HG03521 (cell line): ENCODE data around the gene ADAMTS15.
A peak's percentile ranks its signal among the peaks of the same experiment; 100 is the strongest.

Source experiments
- ATAC-seq: cut with Tn5 transposase; IDR thresholded peaks from one replicate; pipeline ENCODE4 v1.9.1; 2021; ENCODE audit warnings: mild to moderate bottlenecking, moderate library complexity; ENCODE audit not compliant: unreplicated experiment

Gene ADAMTS15

DNA sequence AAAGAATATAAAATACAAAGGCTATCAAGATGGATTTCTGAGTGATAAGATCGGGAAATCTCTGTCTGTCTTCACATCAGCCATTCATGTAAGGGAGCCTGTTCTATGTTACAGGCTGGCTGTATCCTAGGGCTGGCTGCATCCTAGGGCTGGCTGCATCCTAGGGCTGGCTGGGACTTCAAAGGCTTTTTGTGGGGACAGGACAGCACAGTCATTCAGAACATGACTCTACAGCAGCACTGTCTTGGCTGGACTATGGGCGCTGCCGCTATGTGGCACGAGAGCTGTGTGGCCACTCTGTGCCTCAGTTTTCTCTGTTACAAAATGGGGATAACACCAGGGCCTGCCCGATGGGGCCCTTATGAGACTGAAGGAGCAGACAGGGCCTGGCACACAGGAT is 30.2 kb upstream of the ADAMTS15 start:
- no peak for ATAC-seq

DNA sequence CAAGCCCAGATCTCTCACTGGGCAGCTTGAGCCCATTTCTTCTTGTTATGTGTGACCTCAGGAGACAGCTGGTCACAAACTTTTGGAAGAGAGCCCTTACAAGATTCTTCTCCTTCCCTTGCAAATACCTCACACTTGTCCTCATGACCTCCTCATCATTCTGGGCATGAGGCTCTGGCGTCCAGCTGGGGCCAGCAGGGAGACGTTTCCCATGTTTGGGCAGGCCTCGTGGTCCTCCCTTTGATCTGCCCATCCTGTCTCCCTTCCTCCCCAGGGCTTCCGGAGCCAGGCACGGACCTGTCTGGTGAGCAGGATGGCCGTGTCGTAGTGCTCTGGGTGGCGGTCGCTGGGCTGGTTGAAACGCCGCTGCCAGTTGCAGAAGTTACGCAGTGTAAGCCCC is 29.7 kb upstream of the ADAMTS15 start:
- no peak for ATAC-seq

DNA sequence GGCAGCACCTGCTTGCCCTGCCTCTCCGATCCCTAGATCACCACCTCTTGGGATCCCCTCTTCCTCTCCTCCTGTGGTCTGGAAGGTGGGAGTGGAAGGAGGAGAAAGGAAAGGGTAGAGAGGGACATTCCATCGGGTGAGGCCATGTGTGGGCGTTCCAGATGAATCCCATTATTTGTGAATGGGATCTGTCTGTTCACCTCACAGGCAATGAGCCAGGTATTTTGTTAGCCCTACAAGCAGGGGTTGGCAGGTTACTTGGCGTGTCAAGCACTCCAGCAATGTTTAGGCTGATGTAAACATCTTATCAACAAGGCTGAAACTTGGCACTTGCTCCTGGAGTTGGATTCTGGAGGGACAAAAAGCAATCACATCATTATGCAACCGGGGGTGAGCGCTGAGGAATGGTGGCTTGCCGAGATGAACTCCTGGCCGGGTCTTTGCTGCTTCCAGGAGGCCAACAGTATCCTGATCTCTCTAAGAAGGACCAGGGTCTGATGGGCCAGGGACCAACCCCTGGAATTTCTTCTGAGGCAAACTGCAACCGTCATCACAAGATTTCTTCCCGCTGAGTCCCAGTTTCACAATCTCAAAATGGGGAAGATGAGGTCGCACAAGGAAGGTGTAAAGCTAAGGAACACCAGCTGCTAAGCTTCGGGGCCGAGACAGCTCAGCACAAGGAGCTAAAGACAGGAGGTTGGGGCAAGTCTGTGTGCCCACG is 27.8 kb upstream of the ADAMTS15 start:
- no peak for ATAC-seq

- no peak for ATAC-seq
Observed at GRCh38 chr11:130421199-130421585, 27.3 kb upstream of the ADAMTS15 start.

DNA sequence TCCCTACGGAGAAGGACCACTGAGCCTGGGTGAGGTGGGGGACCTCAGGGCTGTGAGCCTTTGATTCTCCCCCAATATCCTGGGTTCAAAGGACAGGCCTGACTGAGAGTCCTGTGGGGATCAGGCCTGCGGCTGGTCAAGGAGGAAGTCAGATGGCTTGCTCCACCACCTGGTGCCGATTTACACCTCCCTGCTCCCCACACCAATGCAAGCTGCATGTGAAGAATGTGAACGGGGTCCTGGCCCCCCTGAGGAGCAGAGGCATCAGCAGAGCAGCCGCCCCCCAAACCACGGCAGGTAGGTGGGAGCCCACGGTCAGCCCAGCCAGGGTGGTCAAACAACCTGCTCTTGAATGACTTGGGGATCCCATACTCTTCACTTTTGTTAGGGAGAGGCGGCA is 26.7 kb upstream of the ADAMTS15 start:
- no peak for ATAC-seq

GRCh38 chr11:130422251-130422995 is 26.0 kb upstream of the ADAMTS15 start:
- ATAC-seq = no peak

GRCh38 chr11:130423541-130424142 is 24.8 kb upstream of the ADAMTS15 start:
- no peak for ATAC-seq

DNA sequence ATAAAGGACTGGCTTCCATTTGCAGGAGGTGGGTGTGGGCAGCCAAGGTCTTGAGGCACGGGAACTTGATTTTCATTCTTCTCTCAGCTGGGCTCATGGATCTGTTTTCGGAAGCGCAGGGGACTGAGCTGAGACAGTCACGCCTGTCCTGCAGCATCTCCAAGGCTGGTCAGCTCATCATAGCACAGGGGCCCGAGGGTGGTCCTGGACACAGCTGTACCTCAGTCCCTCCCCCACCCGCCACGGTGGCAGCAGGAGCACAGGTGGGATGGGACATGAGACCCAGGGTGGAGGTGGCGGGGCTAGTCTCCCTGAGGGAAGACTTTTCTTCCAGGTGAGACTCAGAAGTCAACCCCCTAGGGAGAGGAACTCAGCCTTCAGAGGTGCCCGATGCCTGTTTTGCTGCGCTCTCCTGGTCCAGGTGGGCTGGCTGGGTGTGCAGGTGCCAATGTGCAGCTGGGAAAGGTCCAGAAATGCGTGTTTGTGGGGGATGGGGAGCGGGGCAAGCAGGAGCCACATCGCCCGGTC is 23.8 kb upstream of the ADAMTS15 start:
- ATAC-seq = no peak

- ATAC-seq = no peak
Observed at GRCh38 chr11:130425156-130425555, 23.3 kb upstream of the ADAMTS15 start.

- ATAC-seq = no peak
Observed at GRCh38 chr11:130426223-130426836, 22.1 kb upstream of the ADAMTS15 start.

DNA sequence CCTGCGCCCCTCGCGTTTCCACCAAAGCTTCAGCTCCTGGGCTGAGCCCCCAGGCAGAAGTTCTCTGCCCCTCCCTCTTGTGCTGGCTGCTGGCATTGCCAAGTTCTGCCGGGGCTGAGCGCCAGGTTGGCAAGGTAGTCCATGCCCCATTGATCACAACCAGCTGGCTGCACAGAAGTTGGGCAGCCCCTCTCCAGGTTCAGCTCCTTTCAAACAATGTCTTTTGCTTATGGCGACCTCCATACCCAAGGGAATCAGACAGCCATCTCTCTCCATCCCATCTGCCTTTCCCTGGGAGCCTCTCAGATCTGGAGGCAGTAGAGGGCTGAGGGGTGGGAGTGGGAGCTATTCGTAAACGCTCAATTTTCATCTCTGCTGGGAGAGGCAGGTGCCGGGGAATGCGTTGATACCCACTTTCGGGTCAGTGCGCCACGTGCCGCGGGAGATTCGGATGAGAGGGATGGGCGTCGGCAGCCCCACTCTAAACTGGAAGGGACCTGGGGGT is 21.6 kb upstream of the ADAMTS15 start:
- no peak for ATAC-seq

DNA sequence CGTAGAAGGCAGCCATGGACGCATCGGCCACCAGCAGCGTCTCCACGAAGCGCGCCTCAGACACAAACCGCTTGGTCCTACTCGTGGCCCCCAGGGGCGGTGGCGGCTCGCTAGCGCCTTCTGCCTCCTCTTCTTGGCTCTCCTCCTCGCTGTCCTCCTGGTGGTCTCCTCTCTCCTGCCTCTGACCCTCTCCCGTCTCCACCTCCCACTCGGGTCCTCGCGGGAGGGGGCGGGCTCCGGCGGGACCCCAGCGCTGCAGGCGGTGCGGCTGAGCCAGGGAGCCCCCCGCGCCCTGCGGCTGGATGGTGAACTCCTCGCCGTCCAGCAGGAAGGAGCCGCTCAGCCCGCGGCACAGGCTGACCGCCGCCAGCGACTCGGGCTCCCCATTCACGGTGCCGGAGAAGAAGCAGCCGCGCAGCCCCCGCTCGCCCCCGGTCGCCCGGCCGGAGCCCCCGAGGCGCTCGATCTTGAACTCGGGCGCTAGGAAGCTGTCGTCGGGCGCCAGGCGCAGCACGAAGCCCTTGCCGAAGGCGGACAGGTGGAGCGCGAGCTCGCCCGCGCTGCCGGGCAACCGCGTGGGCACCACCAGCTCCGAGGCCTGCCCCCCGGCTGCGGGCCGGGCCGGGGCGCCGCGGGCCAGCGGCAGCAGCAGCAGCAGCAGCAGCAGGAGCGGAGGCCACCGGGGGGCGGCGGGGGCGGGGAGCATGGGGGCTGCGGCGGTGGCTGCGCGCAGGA is 20.7 kb upstream of the ADAMTS15 start:
- no peak for ATAC-seq

- no peak for ATAC-seq
Observed at GRCh38 chr11:130428316-130429119, 19.9 kb upstream of the ADAMTS15 start, which contains the start of gene ADAMTS8. ADAMTS8 (minus strand) TSS chr11:130428609; CDS start chr11:130428286, 323 bp downstream.

GRCh38 chr11:130429120-130429681 is 19.2 kb upstream of the ADAMTS15 start:
- ATAC-seq = no peak

GRCh38 chr11:130429983-130430382 is 18.5 kb upstream of the ADAMTS15 start:
- no peak for ATAC-seq

GRCh38 chr11:130431331-130431773 is 17.1 kb upstream of the ADAMTS15 start:
- ATAC-seq = peak; percentile 50

DNA sequence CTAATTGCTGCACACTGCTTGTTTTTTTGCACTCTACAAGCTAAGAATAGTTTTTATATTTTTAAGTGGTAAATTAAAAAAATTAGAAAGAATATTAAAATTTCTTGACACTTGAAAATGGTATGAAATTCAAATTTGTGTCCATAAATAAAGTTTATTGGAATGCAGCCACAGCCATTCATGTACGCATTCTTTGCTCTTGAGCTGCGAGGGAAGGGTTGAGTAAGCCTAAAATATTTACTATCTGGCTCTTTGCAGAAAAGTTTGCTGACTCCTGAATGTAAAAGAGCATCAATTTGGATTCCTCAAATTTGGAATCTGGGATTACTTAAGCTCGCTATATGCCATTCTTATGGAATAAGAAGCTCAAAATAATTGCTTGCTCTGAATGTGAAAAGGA is 16.6 kb upstream of the ADAMTS15 start:
- no peak for ATAC-seq

- ATAC-seq = no peak
Observed at GRCh38 chr11:130433357-130433756, 15.1 kb upstream of the ADAMTS15 start.
